ENCODE results near the gene MORN5. TPM values are rescaled to one million over a fixed set of nuclear protein-coding genes. Genes with fewer than 3 reads are reported as not detected.

The MORN5 gene
- polyA plus RNA-seq, 1 donor from 2014 or later, result not detected

DNA sequence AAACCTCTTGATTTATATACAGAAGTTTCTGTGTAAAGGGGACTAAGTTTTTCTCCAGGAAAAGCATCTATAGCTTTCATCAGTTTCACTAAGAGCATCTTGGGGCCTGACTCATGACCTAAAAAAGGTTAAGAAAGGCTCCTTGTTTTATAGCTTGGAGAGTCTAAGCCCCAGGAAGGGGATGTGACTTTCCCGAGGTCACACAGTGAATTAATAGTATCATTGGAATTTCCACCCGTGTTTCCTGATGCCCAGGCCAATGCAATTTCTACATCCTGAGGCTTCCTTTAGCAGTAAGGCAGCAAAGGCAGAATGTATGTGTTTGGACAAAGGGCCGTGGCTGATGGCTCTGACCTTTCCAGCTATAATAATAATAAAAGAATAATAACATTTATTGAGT lies 8.6 kb downstream of the MORN5 start:
- H3F3A ChIP-seq (ENCODE audit: insufficient read depth, low read length, poor library complexity, severe bottlenecking), result no peaks in the 10 kb centered on the region
- no peaks in the 10 kb centered on the region for H3K9me3 ChIP-seq (ENCODE audit: low read length)
- H3K79me2 ChIP-seq (replicated peaks; ENCODE audit: insufficient read depth, low read length), result no peaks in the 10 kb centered on the region
- H4K20me1 ChIP-seq (ENCODE audit: insufficient read depth), result no peaks in the 10 kb centered on the region
- no peaks in the 10 kb centered on the region for H3K36me3 ChIP-seq (ENCODE audit: insufficient read depth, low read length)
- H3K9me2 ChIP-seq (ENCODE audit: insufficient read depth, low read length), result no peaks in the 10 kb centered on the region
- no peak overlapping the region for H3K9ac ChIP-seq (ENCODE audit: low read length)
- no peak overlapping the region for H2AFZ ChIP-seq (ENCODE audit: low read depth, low read length)
- H3K27ac ChIP-seq (ENCODE audit: low read length), result no peak overlapping the region
- H3K27me3 ChIP-seq (ENCODE audit: insufficient read depth, low read depth, low read length), result no peaks in the 10 kb centered on the region
- H3K4me3 ChIP-seq (ENCODE audit: low read length), result no peak overlapping the region
- TF ChIP-seq POLR2AphosphoS5 (IDR thresholded peaks at IDR 0.05) (no peak), MXI1 (conservative IDR thresholded peaks at IDR 0.05; ENCODE audit: poor library complexity, severe bottlenecking) (no peak), SMC3 (conservative IDR thresholded peaks at IDR 0.05; ENCODE audit: poor library complexity) (no peak), EP300 (conservative IDR thresholded peaks at IDR 0.05; ENCODE audit: poor library complexity, severe bottlenecking) (no peak), RAD21 (conservative IDR thresholded peaks at IDR 0.05) (no peak), EZH2 (IDR thresholded peaks at IDR 0.05; ENCODE audit: borderline replicate concordance, insufficient read depth, low read length, poor library complexity, severe bottlenecking) (no peak)
- TF ChIP-seq, protein P1, sequence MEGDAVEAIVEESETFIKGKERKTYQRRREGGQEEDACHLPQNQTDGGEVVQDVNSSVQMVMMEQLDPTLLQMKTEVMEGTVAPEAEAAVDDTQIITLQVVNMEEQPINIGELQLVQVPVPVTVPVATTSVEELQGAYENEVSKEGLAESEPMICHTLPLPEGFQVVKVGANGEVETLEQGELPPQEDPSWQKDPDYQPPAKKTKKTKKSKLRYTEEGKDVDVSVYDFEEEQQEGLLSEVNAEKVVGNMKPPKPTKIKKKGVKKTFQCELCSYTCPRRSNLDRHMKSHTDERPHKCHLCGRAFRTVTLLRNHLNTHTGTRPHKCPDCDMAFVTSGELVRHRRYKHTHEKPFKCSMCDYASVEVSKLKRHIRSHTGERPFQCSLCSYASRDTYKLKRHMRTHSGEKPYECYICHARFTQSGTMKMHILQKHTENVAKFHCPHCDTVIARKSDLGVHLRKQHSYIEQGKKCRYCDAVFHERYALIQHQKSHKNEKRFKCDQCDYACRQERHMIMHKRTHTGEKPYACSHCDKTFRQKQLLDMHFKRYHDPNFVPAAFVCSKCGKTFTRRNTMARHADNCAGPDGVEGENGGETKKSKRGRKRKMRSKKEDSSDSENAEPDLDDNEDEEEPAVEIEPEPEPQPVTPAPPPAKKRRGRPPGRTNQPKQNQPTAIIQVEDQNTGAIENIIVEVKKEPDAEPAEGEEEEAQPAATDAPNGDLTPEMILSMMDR (IDR thresholded peaks at IDR 0.05; ENCODE audit: poor library complexity, severe bottlenecking), result no peak
- TF ChIP-seq, protein P2, sequence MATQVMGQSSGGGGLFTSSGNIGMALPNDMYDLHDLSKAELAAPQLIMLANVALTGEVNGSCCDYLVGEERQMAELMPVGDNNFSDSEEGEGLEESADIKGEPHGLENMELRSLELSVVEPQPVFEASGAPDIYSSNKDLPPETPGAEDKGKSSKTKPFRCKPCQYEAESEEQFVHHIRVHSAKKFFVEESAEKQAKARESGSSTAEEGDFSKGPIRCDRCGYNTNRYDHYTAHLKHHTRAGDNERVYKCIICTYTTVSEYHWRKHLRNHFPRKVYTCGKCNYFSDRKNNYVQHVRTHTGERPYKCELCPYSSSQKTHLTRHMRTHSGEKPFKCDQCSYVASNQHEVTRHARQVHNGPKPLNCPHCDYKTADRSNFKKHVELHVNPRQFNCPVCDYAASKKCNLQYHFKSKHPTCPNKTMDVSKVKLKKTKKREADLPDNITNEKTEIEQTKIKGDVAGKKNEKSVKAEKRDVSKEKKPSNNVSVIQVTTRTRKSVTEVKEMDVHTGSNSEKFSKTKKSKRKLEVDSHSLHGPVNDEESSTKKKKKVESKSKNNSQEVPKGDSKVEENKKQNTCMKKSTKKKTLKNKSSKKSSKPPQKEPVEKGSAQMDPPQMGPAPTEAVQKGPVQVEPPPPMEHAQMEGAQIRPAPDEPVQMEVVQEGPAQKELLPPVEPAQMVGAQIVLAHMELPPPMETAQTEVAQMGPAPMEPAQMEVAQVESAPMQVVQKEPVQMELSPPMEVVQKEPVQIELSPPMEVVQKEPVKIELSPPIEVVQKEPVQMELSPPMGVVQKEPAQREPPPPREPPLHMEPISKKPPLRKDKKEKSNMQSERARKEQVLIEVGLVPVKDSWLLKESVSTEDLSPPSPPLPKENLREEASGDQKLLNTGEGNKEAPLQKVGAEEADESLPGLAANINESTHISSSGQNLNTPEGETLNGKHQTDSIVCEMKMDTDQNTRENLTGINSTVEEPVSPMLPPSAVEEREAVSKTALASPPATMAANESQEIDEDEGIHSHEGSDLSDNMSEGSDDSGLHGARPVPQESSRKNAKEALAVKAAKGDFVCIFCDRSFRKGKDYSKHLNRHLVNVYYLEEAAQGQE (IDR thresholded peaks at IDR 0.05; ENCODE audit: borderline replicate concordance), result no peak
- H3K4me2 ChIP-seq (ENCODE audit: low read length), result no peak overlapping the region

DNA sequence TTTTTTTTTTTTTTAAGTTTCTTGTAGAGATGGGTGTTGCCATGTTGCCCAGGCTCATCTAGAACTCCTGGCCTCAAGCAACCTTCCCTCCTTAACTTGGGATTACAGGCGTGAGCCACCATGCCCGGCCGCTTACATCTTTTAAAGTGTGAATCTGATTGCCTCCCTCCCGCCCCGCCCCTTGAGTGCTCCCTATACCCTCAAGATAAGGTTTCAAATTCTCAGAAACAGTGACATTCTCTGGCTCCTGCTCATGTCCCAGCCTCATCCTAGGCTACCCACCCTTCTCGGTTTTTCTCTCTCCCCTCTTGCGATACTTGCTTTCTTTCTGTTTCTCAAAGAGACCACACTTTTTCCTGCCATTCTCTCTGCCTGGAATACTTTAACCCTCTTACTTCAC lies 12.4 kb downstream of the MORN5 start:
- Histone ChIP-seq H3F3A (ENCODE audit: insufficient read depth, low read length, poor library complexity, severe bottlenecking) (no peaks in the 10 kb centered on the region), H3K4me2 (ENCODE audit: low read length) (no peak overlapping the region), H4K20me1 (ENCODE audit: insufficient read depth) (no peaks in the 10 kb centered on the region), H3K36me3 (ENCODE audit: insufficient read depth, low read length) (no peaks in the 10 kb centered on the region), H3K27me3 (ENCODE audit: insufficient read depth, low read depth, low read length) (no peaks in the 10 kb centered on the region), H3K4me3 (ENCODE audit: low read length) (no peak overlapping the region), H2AFZ (ENCODE audit: low read depth, low read length) (no peak overlapping the region), H3K9me2 (ENCODE audit: insufficient read depth, low read length) (no peaks in the 10 kb centered on the region), H3K9ac (ENCODE audit: low read length) (no peak overlapping the region), H3K9me3 (ENCODE audit: low read length) (no peaks in the 10 kb centered on the region), H3K27ac (ENCODE audit: low read length) (no peak overlapping the region), H3K79me2 (replicated peaks; ENCODE audit: insufficient read depth, low read length) (no peaks in the 10 kb centered on the region)
- no peak for TF ChIP-seq POLR2AphosphoS5 (IDR thresholded peaks at IDR 0.05)
- no peak for TF ChIP-seq MXI1 (conservative IDR thresholded peaks at IDR 0.05; ENCODE audit: poor library complexity, severe bottlenecking)
- no peak for TF ChIP-seq EZH2 (IDR thresholded peaks at IDR 0.05; ENCODE audit: borderline replicate concordance, insufficient read depth, low read length, poor library complexity, severe bottlenecking)
- no peak for TF ChIP-seq RAD21 (conservative IDR thresholded peaks at IDR 0.05)
- TF ChIP-seq TAF1 (IDR thresholded peaks at IDR 0.05; ENCODE audit: low read depth), result no peak
- TF ChIP-seq, protein P1 (IDR thresholded peaks at IDR 0.05; ENCODE audit: poor library complexity, severe bottlenecking), result no peak
- TF ChIP-seq EP300 (conservative IDR thresholded peaks at IDR 0.05; ENCODE audit: poor library complexity, severe bottlenecking), result no peak
- no peak for TF ChIP-seq SMC3 (conservative IDR thresholded peaks at IDR 0.05; ENCODE audit: poor library complexity)
- TF ChIP-seq, protein P2 (IDR thresholded peaks at IDR 0.05; ENCODE audit: borderline replicate concordance), result no peak

Data from neural cell (in vitro differentiated cells).